MCF 10A (cell line): ENCODE measurements around the gene C15orf61. TPM values are rescaled to one million over a fixed set of nuclear protein-coding genes. Genes with fewer than 3 reads are reported as not detected.

Source experiments
- BruUV-seq: library from RNA; stranded (reverse); fragments of 400-500 nt; replicated peaks from 2 replicates; lab custom pipeline; 2021; lab: Mats Ljungman, UMichigan
- CTCF ChIA-PET: fragments of 300-600 bp; sonication (Branson Sonifier 250); formaldehyde crosslinking; extraction: SDS; loops from one replicate; lab custom pipeline; 2021; ENCODE audit warnings: antibody characterized with exemption, inconsistent platforms; lab: Yijun Ruan, JAX
- POLR2A ChIA-PET: fragments of 300-600, 350-650 bp; sonication (Branson Sonifier 250); formaldehyde crosslinking; extraction: SDS; loops from one replicate; lab custom pipeline; 2020; ENCODE audit warnings: antibody characterized with exemption, inconsistent platforms; lab: Yijun Ruan, JAX
- DNase-seq: peaks from one replicate; pipeline ENCODE4 v3.0.0-alpha.2; 2018; ENCODE audit not compliant: unreplicated experiment
- H3K27ac Mint-ChIP-seq: one replicate; pipeline ENCODE4 v1.8.0; 2022; ENCODE audit warnings: mild to moderate bottlenecking, low read depth, mixed read lengths; ENCODE audit not compliant: unreplicated experiment
- H3K27me3 Mint-ChIP-seq: one replicate; pipeline ENCODE4 v1.8.0; 2022; ENCODE audit warnings: mixed read lengths; ENCODE audit not compliant: insufficient read depth, unreplicated experiment
- H3K36me3 Mint-ChIP-seq: one replicate; pipeline ENCODE4 v1.8.0; 2022; ENCODE audit warnings: mild to moderate bottlenecking, moderate library complexity, mixed read lengths; ENCODE audit not compliant: insufficient read depth, unreplicated experiment
- H3K4me1 Mint-ChIP-seq: one replicate; pipeline ENCODE4 v1.8.0; 2022; ENCODE audit warnings: mixed read lengths; ENCODE audit not compliant: insufficient read depth, unreplicated experiment
- H3K4me3 Mint-ChIP-seq: one replicate; pipeline ENCODE4 v1.8.0; 2022; ENCODE audit warnings: mild to moderate bottlenecking, moderate library complexity, mixed read lengths; ENCODE audit not compliant: unreplicated experiment
- H3K9me3 Mint-ChIP-seq: one replicate; pipeline ENCODE4 v1.8.0; 2022; ENCODE audit warnings: mixed read lengths; ENCODE audit not compliant: unreplicated experiment
- intact Hi-C: fragments of 100-400 bp; cut with micrococcal nuclease; formaldehyde crosslinking; loops from 2 replicates; pipeline ENCODE4 v1.14.1; 2022
- total RNA-seq: library from RNA; stranded (reverse); gene quantifications from 2 replicates; pipeline ENCODE4 v1.2.3, GENCODE V29; 2022
- TF ChIP-seq, protein P1 (sequence below): fragments of 200-600 bp; IDR thresholded peaks from one replicate; pipeline ENCODE4 v1.8.0; 2022; ENCODE audit warnings: antibody characterized with exemption, mild to moderate bottlenecking; ENCODE audit not compliant: unreplicated experiment

The C15orf61 gene
- total RNA-seq, 1 experiment from 2014 or later = 10.5 TPM

DNA sequence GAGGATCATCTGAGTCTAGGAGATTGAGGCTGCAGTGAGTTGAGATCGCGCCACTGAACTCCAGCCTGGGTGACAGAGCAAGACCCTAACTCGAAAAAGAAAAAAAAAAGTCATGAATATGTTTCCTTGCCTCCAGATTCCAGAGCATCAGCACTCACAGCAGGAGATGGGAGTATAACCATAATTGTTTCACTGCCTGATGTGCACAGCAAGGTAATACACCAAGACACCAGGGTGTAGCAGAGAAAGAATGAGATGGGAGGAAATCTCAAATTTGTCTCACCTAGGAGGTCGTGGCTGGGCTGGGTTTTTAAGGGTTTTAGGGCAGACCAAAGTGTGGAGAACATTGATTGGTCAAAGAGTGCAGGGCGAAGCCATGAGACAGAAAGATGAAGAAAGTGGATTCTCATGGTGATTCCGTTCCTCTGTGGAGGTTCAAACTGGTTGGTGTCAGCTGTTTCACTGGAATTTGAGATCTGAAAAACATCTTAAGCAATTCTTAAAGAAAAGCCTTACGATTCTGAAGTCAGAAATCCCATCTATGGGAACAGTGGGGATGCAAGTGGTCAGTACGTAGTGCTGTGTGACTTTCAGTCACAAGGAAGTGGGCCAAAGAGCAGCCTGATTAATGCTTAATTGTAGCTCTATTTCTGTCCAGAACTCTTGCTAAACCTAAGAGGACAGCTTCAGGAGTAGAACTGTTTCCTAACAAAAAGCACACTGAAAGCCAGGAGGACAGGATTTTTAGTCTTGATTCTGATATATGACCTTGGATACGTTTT, 7.8 kb upstream of the C15orf61 start:
- Mint-ChIP-seq H3K36me3 (peaks cover 39% of the 10 kb centered on the region), H3K9me3 (no peaks in the 10 kb centered on the region), H3K27ac (peak overlapping the region; percentile 0), H3K4me3 (no peak overlapping the region), H3K27me3 (no peaks in the 10 kb centered on the region), H3K4me1 (no peaks in the 10 kb centered on the region)
- ChIA-PET CTCF (interaction anchor here (0.6 kb wide), 1 partner anchor 308 kb away, joined by 3 read pairs; no protein-coding TSS in a partner anchor), POLR2A (no interaction called here)
- intact Hi-C loops = no loop called here
- DNase-seq = no peak
- no TSS peak for BruUV-seq
- TF ChIP-seq, protein P1, sequence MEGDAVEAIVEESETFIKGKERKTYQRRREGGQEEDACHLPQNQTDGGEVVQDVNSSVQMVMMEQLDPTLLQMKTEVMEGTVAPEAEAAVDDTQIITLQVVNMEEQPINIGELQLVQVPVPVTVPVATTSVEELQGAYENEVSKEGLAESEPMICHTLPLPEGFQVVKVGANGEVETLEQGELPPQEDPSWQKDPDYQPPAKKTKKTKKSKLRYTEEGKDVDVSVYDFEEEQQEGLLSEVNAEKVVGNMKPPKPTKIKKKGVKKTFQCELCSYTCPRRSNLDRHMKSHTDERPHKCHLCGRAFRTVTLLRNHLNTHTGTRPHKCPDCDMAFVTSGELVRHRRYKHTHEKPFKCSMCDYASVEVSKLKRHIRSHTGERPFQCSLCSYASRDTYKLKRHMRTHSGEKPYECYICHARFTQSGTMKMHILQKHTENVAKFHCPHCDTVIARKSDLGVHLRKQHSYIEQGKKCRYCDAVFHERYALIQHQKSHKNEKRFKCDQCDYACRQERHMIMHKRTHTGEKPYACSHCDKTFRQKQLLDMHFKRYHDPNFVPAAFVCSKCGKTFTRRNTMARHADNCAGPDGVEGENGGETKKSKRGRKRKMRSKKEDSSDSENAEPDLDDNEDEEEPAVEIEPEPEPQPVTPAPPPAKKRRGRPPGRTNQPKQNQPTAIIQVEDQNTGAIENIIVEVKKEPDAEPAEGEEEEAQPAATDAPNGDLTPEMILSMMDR = no peak

- POLR2A ChIA-PET = interaction anchor here (0.7 to 1.8 kb wide), 3 partner anchors 8 to 27 kb away, joined by 3 to 9 read pairs (median 5); partner anchors contain the start of gene MAP2K5
- CTCF ChIA-PET = interaction anchor here (0.6 kb wide), 1 partner anchor 8 kb away, joined by 3 read pairs; no protein-coding TSS in a partner anchor
- H3K4me1 Mint-ChIP-seq = no peaks in the 10 kb centered on the region
- DNase-seq = no peak
- no TSS peak for BruUV-seq
- intact Hi-C loops = no loop called here
- TF ChIP-seq, protein P1 = no peak
- H3K9me3 Mint-ChIP-seq = no peaks in the 10 kb centered on the region
- no peak overlapping the region for H3K27ac Mint-ChIP-seq
- H3K4me3 Mint-ChIP-seq = no peak overlapping the region
- H3K36me3 Mint-ChIP-seq = peaks cover 39% of the 10 kb centered on the region
- H3K27me3 Mint-ChIP-seq = no peaks in the 10 kb centered on the region
These were observed 5.8 kb upstream of the C15orf61 start for GRCh38 chr15:67515090-67515489.

DNA sequence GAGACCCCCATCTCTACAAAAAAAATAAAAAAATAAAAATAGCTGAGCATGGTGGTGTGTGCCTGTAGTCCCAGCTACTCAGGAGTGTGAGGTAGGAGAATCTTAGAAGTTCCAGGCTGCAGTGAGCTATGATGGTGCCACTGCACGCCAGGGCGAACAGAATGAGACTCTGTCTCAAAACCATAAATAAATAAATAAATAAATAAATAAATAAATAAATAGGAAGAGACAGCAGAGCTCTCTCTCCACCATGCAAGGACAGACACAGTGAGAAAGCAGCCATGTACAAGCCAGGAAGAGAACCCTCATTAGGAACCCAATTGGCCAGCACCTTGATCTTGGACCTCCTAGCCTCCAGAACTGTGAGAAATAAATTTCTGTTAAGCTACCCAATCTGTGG, 5.4 kb upstream of the C15orf61 start:
- no peak for DNase-seq
- BruUV-seq = no TSS peak

More for the DNA sequence above, 5.4 kb upstream of the C15orf61 start:
- no peaks in the 10 kb centered on the region for H3K4me1 Mint-ChIP-seq
- CTCF ChIA-PET = interaction anchor here (0.6 kb wide), 1 partner anchor 8 kb away, joined by 3 read pairs; no protein-coding TSS in a partner anchor
- H3K9me3 Mint-ChIP-seq = no peaks in the 10 kb centered on the region
- no peaks in the 10 kb centered on the region for H3K27me3 Mint-ChIP-seq
- TF ChIP-seq, protein P1 = no peak
- peaks cover 39% of the 10 kb centered on the region for H3K36me3 Mint-ChIP-seq
- H3K4me3 Mint-ChIP-seq = no peak overlapping the region
- intact Hi-C loops = no loop called here
- H3K27ac Mint-ChIP-seq = no peak overlapping the region
- POLR2A ChIA-PET = interaction anchor here (0.7 to 1.8 kb wide), 3 partner anchors 8 to 27 kb away, joined by 3 to 9 read pairs (median 5); partner anchors contain the start of gene MAP2K5
